ENCODE data around the gene LRRC36. TPM values are rescaled to one million over a fixed set of nuclear protein-coding genes. Genes with fewer than 3 reads are reported as not detected.

Gene LRRC36
- total RNA-seq, result not detected in 2 replicates

GRCh38 chr16:67326472-67327309 is at the start of gene LRRC36, which contains the start of gene KCTD19:
TSS of gene LRRC36 (plus strand) at chr16:67326815. CDS start at chr16:67326863, 48 bp downstream.
TSS of gene KCTD19 (minus strand) at chr16:67326741. CDS start at chr16:67326707, 34 bp downstream.

DNA sequence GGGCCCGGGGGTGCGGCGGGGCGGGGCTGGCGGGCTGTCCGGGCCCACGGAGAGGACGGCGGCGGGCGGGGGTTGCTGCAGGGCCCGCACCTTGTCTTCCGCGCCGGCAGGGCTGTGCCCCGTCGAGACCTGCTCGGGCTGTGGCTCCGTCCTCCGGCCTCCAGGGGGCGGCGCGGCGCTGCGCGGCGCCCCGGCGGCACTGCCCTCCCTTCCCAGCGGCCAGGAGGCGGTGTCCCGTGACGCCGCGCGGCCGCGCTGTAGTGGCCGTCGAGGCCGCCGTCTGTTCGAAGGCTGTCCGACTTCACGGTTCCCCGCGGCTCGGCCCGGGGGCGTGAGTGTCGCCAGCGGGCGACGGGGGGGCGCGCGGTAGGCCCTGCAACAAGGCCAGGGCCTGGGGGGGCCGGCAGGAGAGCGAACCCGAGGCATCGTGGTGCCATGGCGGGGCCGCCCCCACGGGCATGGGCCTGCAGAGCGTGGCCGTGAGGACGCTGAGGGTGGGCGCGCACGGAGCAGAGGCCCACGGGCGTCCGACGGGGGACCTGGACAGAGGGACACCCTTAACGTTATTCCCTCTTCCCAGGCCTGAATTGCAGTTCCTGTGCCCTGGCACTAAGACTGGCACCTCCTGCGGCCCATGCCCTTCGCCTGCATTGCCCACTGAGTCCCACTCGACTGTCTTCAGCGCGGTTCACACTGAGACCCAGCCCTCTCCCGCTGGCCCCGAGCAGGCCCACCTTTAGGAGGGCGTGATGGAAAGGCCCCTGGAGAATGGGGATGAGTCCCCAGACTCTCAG is 47.1 kb upstream of the LRRC36 start, which contains the start of gene PLEKHG4:
Gene PLEKHG4 (plus strand): TSS at position 237 of the 794 bp plus-strand sequence. CDS start 513 bp downstream, at position 750.

GRCh38 chr16:67393111-67393787 is 66.6 kb downstream of the LRRC36 start, which contains the start of gene TPPP3:
TSS of gene TPPP3 (minus strand) at chr16:67393498. CDS start at chr16:67391111, 2,387 bp downstream.

GRCh38 chr16:67415872-67416793 is 89.5 kb downstream of the LRRC36 start, which contains the start of gene ZDHHC1:
TSS of gene ZDHHC1 (minus strand) at chr16:67416477. CDS start at chr16:67407775, 8,702 bp downstream.

GRCh38 chr16:67430977-67431774 is 104.6 kb downstream of the LRRC36 start, which contains the start of gene HSD11B2:
TSS of gene HSD11B2 (plus strand) at chr16:67431121. CDS start at chr16:67431249, 128 bp downstream.

Other genes starting within 250 kb of the LRRC36 start
- gene PHAF1, start 216.9 kb upstream of the LRRC36 start, total RNA-seq, result 14.2 and 39.7 TPM in 2 replicates
- 56.6 and 62.5 TPM in 2 replicates for gene B3GNT9, start 175.8 kb upstream of the LRRC36 start, total RNA-seq
- gene TRADD, start 166.9 kb upstream of the LRRC36 start, total RNA-seq, result 20.4 and 32.7 TPM in 2 replicates
- gene FBXL8, start 166.9 kb upstream of the LRRC36 start, total RNA-seq, result 20.0 and 37.8 TPM in 2 replicates
- 9.8 and 16.9 TPM in 2 replicates for gene HSF4, start 162.1 kb upstream of the LRRC36 start, total RNA-seq
- 18.1 and 26.1 TPM in 2 replicates for gene NOL3, start 156.3 kb upstream of the LRRC36 start, total RNA-seq
- 9.5 and 18.7 TPM in 2 replicates for gene MATCAP1, start 142.9 kb upstream of the LRRC36 start, total RNA-seq
- gene EXOC3L1, start 136.7 kb upstream of the LRRC36 start, total RNA-seq, result 0.12 and 1.9 TPM in 2 replicates
- gene E2F4, start 134.7 kb upstream of the LRRC36 start, total RNA-seq, result 62.1 and 72.0 TPM in 2 replicates
- gene ELMO3, start 127.7 kb upstream of the LRRC36 start, total RNA-seq, result 0.34 and 0.58 TPM in 2 replicates
- 33.2 and 34.3 TPM in 2 replicates for gene TMEM208, start 99.7 kb upstream of the LRRC36 start, total RNA-seq
- gene FHOD1, start 79.3 kb upstream of the LRRC36 start, total RNA-seq, result 26.6 and 26.9 TPM in 2 replicates
- 0.58 and 0.60 TPM in 2 replicates for gene SLC9A5, start 77.8 kb upstream of the LRRC36 start, total RNA-seq
- 6.6 and 8.6 TPM in 2 replicates for gene PLEKHG4, start 47.3 kb upstream of the LRRC36 start, total RNA-seq
- 0.12 TPM in 1 of 2 replicates, not detected in the other for gene KCTD19, start 74 bp upstream of the LRRC36 start, total RNA-seq
- not detected in 2 replicates for gene TPPP3, start 66.7 kb downstream of the LRRC36 start, total RNA-seq
- gene ZDHHC1, start 89.7 kb downstream of the LRRC36 start, total RNA-seq, result 10.6 and 12.8 TPM in 2 replicates
- gene HSD11B2, start 104.3 kb downstream of the LRRC36 start, total RNA-seq, result 0.34 TPM in 1 of 2 replicates, not detected in the other
- 70.6 and 134 TPM in 2 replicates for gene ATP6V0D1, start 154.3 kb downstream of the LRRC36 start, total RNA-seq
- not detected in 2 replicates for gene AGRP, start 156.7 kb downstream of the LRRC36 start, total RNA-seq
- gene RIPOR1, start 202.0 kb downstream of the LRRC36 start, total RNA-seq, result 27.3 and 42.6 TPM in 2 replicates
- gene CTCF, start 235.7 kb downstream of the LRRC36 start, total RNA-seq, result 13.1 and 17.8 TPM in 2 replicates

All from pericardium fibroblast (primary cell).